Measurements from ENCODE around the gene COA3. TPM values are rescaled to one million over a fixed set of nuclear protein-coding genes. Genes with fewer than 3 reads are reported as not detected.

Gene COA3
- total RNA-seq, 1 experiment from 2014 or later = 74.2 TPM

DNA sequence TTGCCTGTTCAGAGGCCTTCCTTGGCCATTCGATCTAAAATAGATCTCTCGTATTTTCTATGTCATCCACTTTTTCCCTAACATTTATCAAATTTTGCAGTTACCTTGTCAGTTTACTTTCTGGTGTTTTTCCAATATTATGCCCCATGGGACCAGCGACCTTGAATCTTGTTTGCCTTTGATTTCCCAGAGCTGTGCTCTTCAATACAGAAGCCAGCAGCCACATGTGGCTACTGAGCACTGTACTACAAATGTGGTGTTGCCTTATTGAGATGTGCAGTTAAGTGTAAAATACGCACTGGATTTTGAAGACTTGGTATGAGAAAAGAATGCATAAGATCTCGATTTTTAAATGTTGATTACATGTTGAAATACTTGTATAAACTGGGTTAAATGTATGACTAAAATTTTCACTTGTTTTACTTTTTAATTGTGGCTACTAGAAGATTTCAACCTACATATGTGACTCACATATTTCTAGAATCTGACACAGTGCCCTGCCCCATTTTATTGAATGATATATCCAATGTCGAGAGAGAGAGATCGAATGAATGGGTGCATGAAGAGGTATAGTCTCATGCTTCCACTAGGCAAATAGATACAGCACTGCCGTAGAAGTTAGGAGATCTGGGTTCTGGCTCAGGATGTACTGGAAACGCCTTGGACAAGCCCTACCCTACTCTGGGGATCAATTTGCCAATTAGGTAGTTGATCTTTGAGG is 33.9 kb upstream of the COA3 start:
- Histone ChIP-seq H4K8ac (replicated peaks; ENCODE audit: insufficient read length, low read depth, low read length) (no peak overlapping the region), H3K23me2 (ENCODE audit: insufficient read length, low read depth, low read length, poor library complexity, severe bottlenecking) (peaks cover 9% of the 10 kb centered on the region), H2BK20ac (ENCODE audit: low read depth, low read length, poor library complexity, severe bottlenecking) (no peak overlapping the region), H3K79me1 (ENCODE audit: insufficient read depth, low read depth, low read length, poor library complexity, severe bottlenecking) (peaks cover 3% of the 10 kb centered on the region), H2AFZ (ENCODE audit: low read length) (peak overlapping the region; percentile 93), H3K23ac (ENCODE audit: insufficient read length, low read depth, low read length) (no peak overlapping the region), H4K5ac (ENCODE audit: insufficient read length, low read depth, low read length) (peak overlapping the region; percentile 53), H3K18ac (ENCODE audit: insufficient read length, low read depth, low read length) (peak overlapping the region; percentile 83), H2BK120ac (ENCODE audit: low read depth, low read length, poor library complexity, severe bottlenecking) (peak overlapping the region; percentile 85), H3K79me2 (ENCODE audit: insufficient read depth, low read length) (peaks cover 5% of the 10 kb centered on the region; the same call in 1 of the 2 replicates), H2BK15ac (ENCODE audit: low read depth, low read length) (no peak overlapping the region), H3K4me1 (ENCODE audit: insufficient read depth, low read length) (no peaks in the 10 kb centered on the region), H2BK5ac (ENCODE audit: insufficient read length, low read length) (no peak overlapping the region), H3K4me2 (ENCODE audit: insufficient read depth, insufficient read length, low read length) (peak overlapping the region; percentile 95), H3K27me3 (ENCODE audit: insufficient read depth, low read length) (no peaks in the 10 kb centered on the region), H3T11ph (ENCODE audit: low read length) (peak overlapping the region; percentile 82), H3K56ac (ENCODE audit: insufficient read length, low read depth, low read length) (no peak overlapping the region), H2AK5ac (ENCODE audit: insufficient read length, low read length) (no peak overlapping the region), H4K91ac (ENCODE audit: insufficient read length, low read depth, low read length) (peak overlapping the region; percentile 7), H3K9me3 (ENCODE audit: control insufficient read depth, low read depth, low read length) (no peaks in the 10 kb centered on the region), H3K27ac (ENCODE audit: insufficient read length, low read depth, low read length) (peak overlapping the region; percentile 50), H3K9ac (ENCODE audit: extremely low read depth, insufficient read length, low read length) (peak overlapping the region; percentile 91), H2BK12ac (ENCODE audit: insufficient read length, low read depth, low read length) (no peak overlapping the region), H3K4ac (ENCODE audit: low read depth, low read length) (no peak overlapping the region; the same call in 1 of the 2 replicates), H4K20me1 (ENCODE audit: control insufficient read depth, insufficient read depth, insufficient read length) (no peaks in the 10 kb centered on the region), H3K14ac (ENCODE audit: insufficient read depth, low read length) (peak overlapping the region; percentile 98; the same call in 1 of the 2 replicates)
- H3K27me3 Mint-ChIP-seq (ENCODE audit: low read depth) = peaks cover 15% of the 10 kb centered on the region
- no peak for DNase-seq
- H3K27ac Mint-ChIP-seq = peak overlapping the region; percentile 99 to 100 (median 100)
- WGBS (ENCODE audit: extremely low coverage, insufficient read length, low lambda C conversion rate) = no CpG with 5 or more reads among the region's 9 CpGs
- TF ChIP-seq, protein P1, sequence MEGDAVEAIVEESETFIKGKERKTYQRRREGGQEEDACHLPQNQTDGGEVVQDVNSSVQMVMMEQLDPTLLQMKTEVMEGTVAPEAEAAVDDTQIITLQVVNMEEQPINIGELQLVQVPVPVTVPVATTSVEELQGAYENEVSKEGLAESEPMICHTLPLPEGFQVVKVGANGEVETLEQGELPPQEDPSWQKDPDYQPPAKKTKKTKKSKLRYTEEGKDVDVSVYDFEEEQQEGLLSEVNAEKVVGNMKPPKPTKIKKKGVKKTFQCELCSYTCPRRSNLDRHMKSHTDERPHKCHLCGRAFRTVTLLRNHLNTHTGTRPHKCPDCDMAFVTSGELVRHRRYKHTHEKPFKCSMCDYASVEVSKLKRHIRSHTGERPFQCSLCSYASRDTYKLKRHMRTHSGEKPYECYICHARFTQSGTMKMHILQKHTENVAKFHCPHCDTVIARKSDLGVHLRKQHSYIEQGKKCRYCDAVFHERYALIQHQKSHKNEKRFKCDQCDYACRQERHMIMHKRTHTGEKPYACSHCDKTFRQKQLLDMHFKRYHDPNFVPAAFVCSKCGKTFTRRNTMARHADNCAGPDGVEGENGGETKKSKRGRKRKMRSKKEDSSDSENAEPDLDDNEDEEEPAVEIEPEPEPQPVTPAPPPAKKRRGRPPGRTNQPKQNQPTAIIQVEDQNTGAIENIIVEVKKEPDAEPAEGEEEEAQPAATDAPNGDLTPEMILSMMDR (conservative IDR thresholded peaks at IDR 0.05) = no peak
- H3K36me3 Mint-ChIP-seq (ENCODE audit: insufficient read depth in 1 of 3, low read depth in 3 of 3) = peaks cover 15 to 36% (median 32%) of the 10 kb centered on the region in 3 experiments
- H3K4me3 Mint-ChIP-seq = peak overlapping the region; percentile 94 to 96
- H3K9me3 Mint-ChIP-seq = no peaks in the 10 kb centered on the region; a peak in 1 of 5 replicates
- peaks cover 14 to 17% of the 10 kb centered on the region in 2 experiments for H3K4me1 Mint-ChIP-seq

Data from H9 (cell line).